Karpas-422 (cell line): ENCODE results near the gene CAPN8. TPM values are rescaled to one million over a fixed set of nuclear protein-coding genes. Genes with fewer than 3 reads are reported as not detected.
A peak's percentile ranks its signal among the peaks of the same experiment; 100 is the strongest.

ENCODE experiments used
- DNase-seq: peaks from one replicate; pipeline ENCODE4 v3.0.0-alpha.2; 2015
- H2AFZ ChIP-seq: fragments of 200-600 bp; sonication (generic); 2 replicates; pipeline ENCODE4 v1.6.1; 2014; ENCODE audit warnings: antibody characterized with exemption, low read length, mixed read lengths
- H3K27ac ChIP-seq: fragments of 200-600 bp; sonication (generic); 2 replicates; pipeline ENCODE4 v1.5.1; 2014; ENCODE audit warnings: mild to moderate bottlenecking, low read length, moderate library complexity
- H3K27me3 ChIP-seq: fragments of 200-600 bp; sonication (generic); 2 replicates; pipeline ENCODE4 v1.6.1; 2014; ENCODE audit warnings: low read length, mixed read lengths
- H3K36me3 ChIP-seq: fragments of 200-600 bp; sonication (generic); 2 replicates; pipeline ENCODE4 v1.6.1; 2014; ENCODE audit warnings: low read length, mixed read lengths; ENCODE audit not compliant: insufficient read depth
- H3K4me1 ChIP-seq: fragments of 200-600 bp; sonication (generic); 2 replicates; pipeline ENCODE4 v1.6.1; 2014; ENCODE audit warnings: mild to moderate bottlenecking, low read length, mixed read lengths
- H3K4me2 ChIP-seq: fragments of 200-600 bp; sonication (generic); 2 replicates; pipeline ENCODE4 v1.6.1; 2014; ENCODE audit warnings: low read length, low read depth, mild to moderate bottlenecking; ENCODE audit not compliant: poor library complexity, severe bottlenecking
- H3K4me3 ChIP-seq: fragments of 200-600 bp; sonication (generic); 2 replicates; pipeline ENCODE4 v1.5.1; 2014; ENCODE audit warnings: mild to moderate bottlenecking, antibody characterized with exemption, low read length, mixed read lengths
- H3K79me2 ChIP-seq: fragments of 200-600 bp; sonication (generic); 2 replicates; pipeline ENCODE4 v1.6.1; 2014; ENCODE audit warnings: mild to moderate bottlenecking, low read length, mixed read lengths
- H3K9ac ChIP-seq: fragments of 200-600 bp; sonication (generic); 2 replicates; pipeline ENCODE4 v1.6.0; 2014; ENCODE audit warnings: low read length
- H3K9me2 ChIP-seq: fragments of 200-600 bp; sonication (generic), shearing (Covaris generic); replicated peaks from 2 replicates; pipeline ENCODE4 v1.6.0; 2014; ENCODE audit warnings: mild to moderate bottlenecking, low read length, moderate library complexity; ENCODE audit not compliant: insufficient read depth
- H3K9me3 ChIP-seq: fragments of 300-700, 200-600 bp; sonication (generic); 2 replicates; pipeline ENCODE4 v1.6.1; 2014; ENCODE audit warnings: low read length, mixed read lengths
- H4K20me1 ChIP-seq: fragments of 200-600 bp; sonication (generic); 2 replicates; pipeline ENCODE4 v1.6.1; 2014; ENCODE audit warnings: mild to moderate bottlenecking, antibody characterized with exemption, low read length, low read depth; ENCODE audit not compliant: insufficient read depth
- total RNA-seq: library from RNA; depleted of rRNA; stranded (reverse); fragments of >200 nt; shearing (Covaris generic); gene quantifications from 2 replicates; pipeline ENCODE4 v1.2.3, GENCODE V29; 2014; ENCODE audit warnings: low replicate concordance

CAPN8 gene
- total RNA-seq, 1 experiment from 2014 or later, result not detected

GRCh38 chr1:223641523-223642039, 23.9 kb downstream of the CAPN8 start:
- H2AFZ ChIP-seq, result no peak overlapping the region
- no peak overlapping the region for H3K9ac ChIP-seq
- no peaks in the 10 kb centered on the region for H3K36me3 ChIP-seq
- no peak overlapping the region for H3K27ac ChIP-seq
- H4K20me1 ChIP-seq, result no peaks in the 10 kb centered on the region
- no peak overlapping the region for H3K4me2 ChIP-seq
- H3K27me3 ChIP-seq, result 0 out of 2 replicates have a peak, but pooled peaks cover 2% of the 10 kb centered on the region
- no peaks in the 10 kb centered on the region for H3K9me3 ChIP-seq
- no peaks in the 10 kb centered on the region for H3K9me2 ChIP-seq
- no peaks in the 10 kb centered on the region for H3K4me1 ChIP-seq
- no peak for DNase-seq
- H3K79me2 ChIP-seq, result no peaks in the 10 kb centered on the region
- no peak overlapping the region for H3K4me3 ChIP-seq

- Histone ChIP-seq H3K9ac (no peak overlapping the region), H3K4me2 (no peak overlapping the region), H3K27ac (no peak overlapping the region), H3K4me3 (no peak overlapping the region), H3K27me3 (0 out of 2 replicates have a peak, but pooled peaks cover 2% of the 10 kb centered on the region), H3K36me3 (no peaks in the 10 kb centered on the region), H3K4me1 (no peaks in the 10 kb centered on the region), H2AFZ (no peak overlapping the region), H3K79me2 (no peaks in the 10 kb centered on the region), H4K20me1 (no peaks in the 10 kb centered on the region), H3K9me3 (no peaks in the 10 kb centered on the region), H3K9me2 (no peaks in the 10 kb centered on the region)
- DNase-seq, result no peak
These were observed 26.2 kb downstream of the CAPN8 start for GRCh38 chr1:223639331-223639749.

- H3K4me2 ChIP-seq, result no peak overlapping the region
- H3K9me2 ChIP-seq, result no peaks in the 10 kb centered on the region
- H3K79me2 ChIP-seq, result no peaks in the 10 kb centered on the region
- no peak overlapping the region for H3K9ac ChIP-seq
- H3K27ac ChIP-seq, result no peak overlapping the region
- no peaks in the 10 kb centered on the region for H3K4me1 ChIP-seq
- H3K27me3 ChIP-seq, result no peaks in the 10 kb centered on the region
- no peaks in the 10 kb centered on the region for H3K9me3 ChIP-seq
- no peak overlapping the region for H3K4me3 ChIP-seq
- no peaks in the 10 kb centered on the region for H4K20me1 ChIP-seq
- H2AFZ ChIP-seq, result no peak overlapping the region
- no peaks in the 10 kb centered on the region for H3K36me3 ChIP-seq
- DNase-seq, result no peak
These were observed 30.3 kb downstream of the CAPN8 start for GRCh38 chr1:223635236-223635635.

GRCh38 chr1:223634423-223634822, 31.1 kb downstream of the CAPN8 start:
- DNase-seq, result no peak
- Histone ChIP-seq H3K4me1 (no peaks in the 10 kb centered on the region), H2AFZ (no peak overlapping the region), H3K79me2 (no peaks in the 10 kb centered on the region), H3K9ac (no peak overlapping the region), H3K9me2 (no peaks in the 10 kb centered on the region), H3K4me3 (no peak overlapping the region), H4K20me1 (no peaks in the 10 kb centered on the region), H3K27ac (no peak overlapping the region), H3K9me3 (no peaks in the 10 kb centered on the region), H3K36me3 (no peaks in the 10 kb centered on the region), H3K4me2 (no peak overlapping the region), H3K27me3 (no peaks in the 10 kb centered on the region)

- Histone ChIP-seq H3K9me2 (no peaks in the 10 kb centered on the region), H3K27me3 (no peaks in the 10 kb centered on the region), H3K4me2 (no peak overlapping the region), H3K27ac (no peak overlapping the region), H3K4me1 (no peaks in the 10 kb centered on the region), H2AFZ (no peak overlapping the region), H4K20me1 (no peaks in the 10 kb centered on the region), H3K79me2 (no peaks in the 10 kb centered on the region), H3K4me3 (no peak overlapping the region), H3K9me3 (no peaks in the 10 kb centered on the region), H3K36me3 (no peaks in the 10 kb centered on the region), H3K9ac (no peak overlapping the region)
- DNase-seq, result no peak
These were observed 33.5 kb downstream of the CAPN8 start for GRCh38 chr1:223631956-223632355.

- Histone ChIP-seq H2AFZ (no peak overlapping the region), H3K4me3 (no peak overlapping the region), H3K9me2 (no peaks in the 10 kb centered on the region), H3K27ac (no peak overlapping the region), H3K9me3 (no peaks in the 10 kb centered on the region), H3K36me3 (no peaks in the 10 kb centered on the region), H3K9ac (no peak overlapping the region), H3K27me3 (no peaks in the 10 kb centered on the region), H3K4me1 (no peaks in the 10 kb centered on the region), H3K4me2 (no peak overlapping the region), H3K79me2 (no peaks in the 10 kb centered on the region), H4K20me1 (no peaks in the 10 kb centered on the region)
- DNase-seq, result no peak
These were observed 34.0 kb downstream of the CAPN8 start for GRCh38 chr1:223631473-223631872.

- H3K9me2 ChIP-seq, result no peaks in the 10 kb centered on the region
- H3K27me3 ChIP-seq, result no peaks in the 10 kb centered on the region
- no peak overlapping the region for H3K9ac ChIP-seq
- H3K36me3 ChIP-seq, result no peaks in the 10 kb centered on the region
- no peak overlapping the region for H3K4me3 ChIP-seq
- no peak for DNase-seq
- H3K4me1 ChIP-seq, result no peaks in the 10 kb centered on the region
- H3K4me2 ChIP-seq, result no peak overlapping the region
- no peak overlapping the region for H2AFZ ChIP-seq
- H3K9me3 ChIP-seq, result no peaks in the 10 kb centered on the region
- H3K27ac ChIP-seq, result no peak overlapping the region
- no peaks in the 10 kb centered on the region for H3K79me2 ChIP-seq
- no peaks in the 10 kb centered on the region for H4K20me1 ChIP-seq
These were observed 36.4 kb downstream of the CAPN8 start for GRCh38 chr1:223629126-223629457.

GRCh38 chr1:223628233-223629125, 37.0 kb downstream of the CAPN8 start:
- no peaks in the 10 kb centered on the region for H4K20me1 ChIP-seq
- no peaks in the 10 kb centered on the region for H3K4me1 ChIP-seq
- peak; percentile 82 for DNase-seq
- no peaks in the 10 kb centered on the region for H3K79me2 ChIP-seq
- H3K36me3 ChIP-seq, result no peaks in the 10 kb centered on the region
- no peak overlapping the region for H3K9ac ChIP-seq
- H3K4me3 ChIP-seq, result no peak overlapping the region
- H3K27ac ChIP-seq, result no peak overlapping the region
- no peak overlapping the region for H2AFZ ChIP-seq
- H3K9me3 ChIP-seq, result no peaks in the 10 kb centered on the region
- H3K27me3 ChIP-seq, result no peaks in the 10 kb centered on the region
- no peak overlapping the region for H3K4me2 ChIP-seq
- no peaks in the 10 kb centered on the region for H3K9me2 ChIP-seq
